PC-9 (cell line): ENCODE data around the gene ABLIM2.

Experiments used
- CTCF ChIP-seq: fragments of 200-600 bp; sonication (generic); conservative IDR thresholded peaks from 2 replicates; pipeline ENCODE4 v1.6.1; 2017; ENCODE audit warnings: mixed run types, antibody characterized with exemption, mild to moderate bottlenecking, moderate library complexity
- EZH2 ChIP-seq: fragments of 200-600 bp; sonication (generic); IDR thresholded peaks from 2 replicates; pipeline ENCODE4 v1.8.0; 2017; ENCODE audit warnings: antibody characterized with exemption, low read depth

- TF ChIP-seq CTCF, result no peak
- no peak for TF ChIP-seq EZH2
Observed at GRCh38 chr4:8129136-8129535, 29.5 kb downstream of the ABLIM2 start.
